ENCODE measurements around the gene TMEM263. TPM values are rescaled to one million over a fixed set of nuclear protein-coding genes. Genes with fewer than 3 reads are reported as not detected.
A peak's percentile ranks its signal among the peaks of the same experiment; 100 is the strongest.

Gene TMEM263
- total RNA-seq, 2 experiments from 2014 or later = 33.2 to 33.4 TPM

DNA sequence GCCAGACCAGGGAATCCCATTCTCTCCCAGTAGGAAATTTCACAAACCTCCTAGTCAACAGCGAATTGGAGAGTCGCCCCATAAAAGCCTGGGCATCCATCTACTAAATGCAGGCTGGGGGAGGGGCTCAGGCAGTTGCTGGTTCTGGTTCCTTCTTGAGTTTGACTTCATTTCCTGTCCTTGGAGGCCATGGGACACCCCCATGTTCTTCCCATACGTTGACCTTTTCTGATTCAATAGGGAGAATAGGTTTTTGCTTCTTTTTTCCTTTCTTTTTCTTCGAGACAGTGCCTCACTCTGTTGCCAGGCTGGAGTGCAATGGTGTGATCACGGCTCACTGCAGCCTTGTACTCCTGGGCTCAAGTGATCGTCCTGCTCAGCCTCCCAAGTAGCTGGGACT is 44.1 kb upstream of the TMEM263 start:
- H3K4me3 ChIP-seq (ENCODE audit: low read length) = no peak overlapping the region
- Mint-ChIP-seq H3K4me1 (ENCODE audit: low read depth) (peaks cover 22% of the 10 kb centered on the region), H3K4me3 (no peak overlapping the region), H3K9me3 (no peaks in the 10 kb centered on the region), H3K27ac (no peak overlapping the region), H3K36me3 (ENCODE audit: low read depth) (no peaks in the 10 kb centered on the region), H3K27me3 (peaks cover 11% of the 10 kb centered on the region)
- ChIA-PET CTCF (no interaction called here), POLR2A (interaction anchor here (0.6 kb wide), 1 partner anchor 32 kb away, joined by 4 read pairs; no protein-coding TSS in a partner anchor)
- no peaks in the 10 kb centered on the region for H3K9me3 ChIP-seq (ENCODE audit: control insufficient read depth in 1 of 2, insufficient read depth in 1 of 2, low read length in 2 of 2)
- TF ChIP-seq, protein P1, sequence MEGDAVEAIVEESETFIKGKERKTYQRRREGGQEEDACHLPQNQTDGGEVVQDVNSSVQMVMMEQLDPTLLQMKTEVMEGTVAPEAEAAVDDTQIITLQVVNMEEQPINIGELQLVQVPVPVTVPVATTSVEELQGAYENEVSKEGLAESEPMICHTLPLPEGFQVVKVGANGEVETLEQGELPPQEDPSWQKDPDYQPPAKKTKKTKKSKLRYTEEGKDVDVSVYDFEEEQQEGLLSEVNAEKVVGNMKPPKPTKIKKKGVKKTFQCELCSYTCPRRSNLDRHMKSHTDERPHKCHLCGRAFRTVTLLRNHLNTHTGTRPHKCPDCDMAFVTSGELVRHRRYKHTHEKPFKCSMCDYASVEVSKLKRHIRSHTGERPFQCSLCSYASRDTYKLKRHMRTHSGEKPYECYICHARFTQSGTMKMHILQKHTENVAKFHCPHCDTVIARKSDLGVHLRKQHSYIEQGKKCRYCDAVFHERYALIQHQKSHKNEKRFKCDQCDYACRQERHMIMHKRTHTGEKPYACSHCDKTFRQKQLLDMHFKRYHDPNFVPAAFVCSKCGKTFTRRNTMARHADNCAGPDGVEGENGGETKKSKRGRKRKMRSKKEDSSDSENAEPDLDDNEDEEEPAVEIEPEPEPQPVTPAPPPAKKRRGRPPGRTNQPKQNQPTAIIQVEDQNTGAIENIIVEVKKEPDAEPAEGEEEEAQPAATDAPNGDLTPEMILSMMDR (IDR thresholded peaks at IDR 0.05) = no peak
- H3K36me3 ChIP-seq (ENCODE audit: insufficient read depth, low read length) = no peaks in the 10 kb centered on the region
- intact Hi-C loops (cut with DNase I, micrococcal nuclease) = no loop called here
- ATAC-seq (ENCODE audit: poor library complexity) = no peak
- H3K4me1 ChIP-seq (ENCODE audit: insufficient read depth, low read length) = peaks cover 18% of the 10 kb centered on the region
- peaks cover 0 to 4% of the 10 kb centered on the region in 2 experiments for H3K27me3 ChIP-seq (ENCODE audit: control insufficient read depth in 1 of 2, insufficient read depth in 2 of 2, low read length in 2 of 2)
- H3K27ac ChIP-seq (ENCODE audit: low read depth in 1 of 2, low read length in 2 of 2) = no peak overlapping the region
- DNase-seq = no peak

DNA sequence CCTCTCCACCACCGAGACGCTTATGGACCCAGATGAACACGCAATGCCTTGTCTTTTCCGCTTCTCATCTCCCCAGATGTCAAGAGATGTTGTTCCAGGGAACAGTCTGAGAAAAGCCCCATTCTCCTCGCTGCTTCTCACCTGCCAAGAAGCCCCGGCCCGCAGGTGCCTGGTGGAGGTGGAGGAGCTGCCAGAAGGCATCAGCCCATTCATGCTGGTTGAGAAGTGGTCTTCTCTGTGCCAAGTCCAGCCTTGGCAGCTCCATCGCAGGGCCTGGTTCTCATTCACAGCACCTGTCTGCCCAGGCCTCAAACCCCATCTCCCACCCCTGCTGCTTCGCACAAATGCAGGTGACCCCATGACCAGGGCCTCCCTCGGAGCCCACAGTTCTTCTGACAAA is 42.3 kb upstream of the TMEM263 start:
- Histone ChIP-seq H3K9me3 (ENCODE audit: control insufficient read depth in 1 of 2, insufficient read depth in 1 of 2, low read length in 2 of 2) (no peaks in the 10 kb centered on the region), H3K27ac (ENCODE audit: low read depth in 1 of 2, low read length in 2 of 2) (no peak overlapping the region), H3K4me3 (ENCODE audit: low read length) (no peak overlapping the region), H3K27me3 (ENCODE audit: control insufficient read depth in 1 of 2, insufficient read depth in 2 of 2, low read length in 2 of 2) (no peaks in the 10 kb centered on the region), H3K36me3 (ENCODE audit: insufficient read depth, low read length) (no peaks in the 10 kb centered on the region), H3K4me1 (ENCODE audit: insufficient read depth, low read length) (peaks cover 18% of the 10 kb centered on the region)
- Mint-ChIP-seq H3K27me3 (peaks cover under 1% of the 10 kb centered on the region), H3K4me3 (no peak overlapping the region), H3K4me1 (ENCODE audit: low read depth) (peaks cover 22% of the 10 kb centered on the region), H3K9me3 (no peaks in the 10 kb centered on the region), H3K36me3 (ENCODE audit: low read depth) (no peaks in the 10 kb centered on the region), H3K27ac (no peak overlapping the region)
- DNase-seq (no peak), ATAC-seq (ENCODE audit: poor library complexity) (no peak)
- ChIA-PET POLR2A (no interaction called here), CTCF (no interaction called here)
- TF ChIP-seq, protein P1 (IDR thresholded peaks at IDR 0.05) = no peak
- intact Hi-C loops (cut with DNase I, micrococcal nuclease) = no loop called here

DNA sequence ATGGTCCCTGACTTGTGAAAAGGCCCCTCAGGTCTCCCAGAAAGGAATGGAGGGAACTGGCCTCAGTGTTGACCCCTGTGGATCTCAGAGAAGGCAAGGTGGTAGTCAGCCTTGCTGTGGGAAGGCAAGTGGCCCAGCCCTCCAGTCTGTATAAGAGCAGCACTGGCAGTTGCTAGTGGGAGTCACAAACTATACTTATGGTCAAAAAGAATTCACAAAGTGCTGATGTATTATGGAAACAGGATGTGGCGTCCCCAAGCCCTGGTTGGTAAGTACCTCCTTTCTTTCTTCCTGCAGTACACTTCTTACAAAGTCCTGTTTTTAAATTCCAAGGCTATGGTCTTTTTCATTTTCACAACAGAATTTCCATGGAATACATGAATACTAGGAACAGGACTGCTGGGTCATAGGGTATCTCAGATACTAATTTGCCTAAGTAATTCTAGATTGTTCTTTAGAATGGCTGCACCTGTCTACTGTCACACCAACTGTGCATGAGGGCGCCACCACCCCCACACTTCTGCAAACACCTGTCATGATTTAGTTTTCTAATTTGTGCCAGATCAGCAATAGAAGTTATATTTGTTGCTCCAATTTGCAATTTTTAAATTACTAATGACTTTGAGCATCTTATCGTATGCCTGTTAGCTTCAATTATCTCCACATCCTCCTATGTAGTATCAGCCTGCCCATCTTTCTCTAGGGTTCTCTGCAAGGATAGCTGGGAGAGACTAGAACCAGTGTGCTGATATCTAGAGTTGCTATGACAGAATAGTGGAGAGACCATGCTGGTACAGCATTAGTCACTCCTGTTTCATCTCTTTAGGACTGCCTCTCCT is 40.7 kb upstream of the TMEM263 start:
- Mint-ChIP-seq H3K36me3 (ENCODE audit: low read depth) (no peaks in the 10 kb centered on the region), H3K4me1 (ENCODE audit: low read depth) (peaks cover 22% of the 10 kb centered on the region), H3K27ac (no peak overlapping the region), H3K9me3 (no peaks in the 10 kb centered on the region), H3K4me3 (no peak overlapping the region), H3K27me3 (peaks cover 4% of the 10 kb centered on the region)
- no peak overlapping the region for H3K4me3 ChIP-seq (ENCODE audit: low read length)
- TF ChIP-seq, protein P1 (IDR thresholded peaks at IDR 0.05) = no peak
- intact Hi-C loops (cut with DNase I, micrococcal nuclease) = loop anchor here (5.0 kb wide), 2 partner anchors 68 to 178 kb away; no protein-coding TSS in a partner anchor
- H3K27me3 ChIP-seq (ENCODE audit: control insufficient read depth in 1 of 2, insufficient read depth in 2 of 2, low read length in 2 of 2) = no peaks in the 10 kb centered on the region
- CTCF ChIA-PET = no interaction called here
- no peaks in the 10 kb centered on the region for H3K9me3 ChIP-seq (ENCODE audit: control insufficient read depth in 1 of 2, insufficient read depth in 1 of 2, low read length in 2 of 2)
- H3K4me1 ChIP-seq (ENCODE audit: insufficient read depth, low read length) = peaks cover 18% of the 10 kb centered on the region
- DNase-seq = peak in 3 of 14 experiments; percentile 9 to 41 (median 17)
- peak; percentile 26 for ATAC-seq (ENCODE audit: poor library complexity)
- no peaks in the 10 kb centered on the region for H3K36me3 ChIP-seq (ENCODE audit: insufficient read depth, low read length)
- POLR2A ChIA-PET = no interaction called here
- peak overlapping the region in 1 of 2 donors; percentile 60 for H3K27ac ChIP-seq (ENCODE audit: low read depth in 1 of 2, low read length in 2 of 2)
